ENCODE results near the gene SLC35G4. TPM values are rescaled to one million over a fixed set of nuclear protein-coding genes. Genes with fewer than 3 reads are reported as not detected.

The SLC35G4 gene
- total RNA-seq, 4 donors from 2014 or later, result not detected

DNA sequence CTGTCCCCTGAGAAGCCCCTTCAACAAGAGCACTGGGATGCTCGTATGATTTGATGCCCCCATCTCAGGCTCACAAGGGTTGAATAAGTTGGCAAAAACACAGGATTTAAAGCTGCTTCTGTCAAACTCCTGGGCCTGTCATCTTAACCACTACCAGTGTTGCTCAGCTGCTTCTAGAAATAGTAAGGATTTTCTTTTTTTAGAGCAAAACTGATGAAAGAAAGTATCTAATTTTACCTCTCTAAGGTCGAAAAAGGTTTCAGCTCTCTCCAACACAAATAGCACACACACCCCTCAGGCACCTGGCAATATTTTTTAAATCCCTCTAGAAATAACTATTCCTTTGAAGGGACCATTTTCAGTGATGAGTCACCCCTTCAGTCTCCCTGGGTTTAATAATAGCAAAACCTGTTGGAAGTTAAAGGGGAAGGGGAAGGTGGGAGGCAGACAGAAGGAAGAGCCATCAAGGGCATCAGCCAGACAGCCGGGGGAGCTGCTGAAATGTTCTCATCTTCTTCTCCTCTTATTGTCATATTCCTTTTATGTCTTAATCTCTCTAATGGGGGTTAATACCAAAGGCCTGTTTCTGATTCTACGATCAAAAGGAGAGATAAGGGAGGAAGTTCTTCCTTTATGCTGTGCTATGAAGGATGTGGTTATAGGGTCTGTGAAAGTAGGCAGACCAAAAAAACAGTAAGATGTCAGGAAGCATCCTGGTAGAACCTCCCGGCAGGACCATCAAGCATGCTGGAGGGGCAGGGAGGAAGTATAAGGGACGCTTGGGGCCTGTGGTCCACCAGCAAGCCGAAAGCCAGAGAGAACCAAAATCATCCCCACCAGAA lies 31.9 kb upstream of the SLC35G4 start:
- Histone ChIP-seq H3K36me3 (no peaks in the 10 kb centered on the region), H3K9me3 (no peaks in the 10 kb centered on the region), H3K27ac (no peak overlapping the region), H3K4me3 (no peak overlapping the region), H3K27me3 (no peaks in the 10 kb centered on the region), H3K4me1 (no peaks in the 10 kb centered on the region)
- DNase-seq, result no peak
- in situ Hi-C loops (cut with MboI; ENCODE audit: low sequenced_read_pairs in 4 of 4) (no loop called here), intact Hi-C loops (cut with DNase I; ENCODE audit: low total_unique reads) (no loop called here)
- no peak for TF ChIP-seq POLR2A (IDR thresholded peaks at IDR 0.05)
- TF ChIP-seq, protein P1, sequence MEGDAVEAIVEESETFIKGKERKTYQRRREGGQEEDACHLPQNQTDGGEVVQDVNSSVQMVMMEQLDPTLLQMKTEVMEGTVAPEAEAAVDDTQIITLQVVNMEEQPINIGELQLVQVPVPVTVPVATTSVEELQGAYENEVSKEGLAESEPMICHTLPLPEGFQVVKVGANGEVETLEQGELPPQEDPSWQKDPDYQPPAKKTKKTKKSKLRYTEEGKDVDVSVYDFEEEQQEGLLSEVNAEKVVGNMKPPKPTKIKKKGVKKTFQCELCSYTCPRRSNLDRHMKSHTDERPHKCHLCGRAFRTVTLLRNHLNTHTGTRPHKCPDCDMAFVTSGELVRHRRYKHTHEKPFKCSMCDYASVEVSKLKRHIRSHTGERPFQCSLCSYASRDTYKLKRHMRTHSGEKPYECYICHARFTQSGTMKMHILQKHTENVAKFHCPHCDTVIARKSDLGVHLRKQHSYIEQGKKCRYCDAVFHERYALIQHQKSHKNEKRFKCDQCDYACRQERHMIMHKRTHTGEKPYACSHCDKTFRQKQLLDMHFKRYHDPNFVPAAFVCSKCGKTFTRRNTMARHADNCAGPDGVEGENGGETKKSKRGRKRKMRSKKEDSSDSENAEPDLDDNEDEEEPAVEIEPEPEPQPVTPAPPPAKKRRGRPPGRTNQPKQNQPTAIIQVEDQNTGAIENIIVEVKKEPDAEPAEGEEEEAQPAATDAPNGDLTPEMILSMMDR (IDR thresholded peaks at IDR 0.05 in 4 of 5, conservative IDR thresholded peaks at IDR 0.05 in 1 of 5), result no peak
- no peak for ATAC-seq

DNA sequence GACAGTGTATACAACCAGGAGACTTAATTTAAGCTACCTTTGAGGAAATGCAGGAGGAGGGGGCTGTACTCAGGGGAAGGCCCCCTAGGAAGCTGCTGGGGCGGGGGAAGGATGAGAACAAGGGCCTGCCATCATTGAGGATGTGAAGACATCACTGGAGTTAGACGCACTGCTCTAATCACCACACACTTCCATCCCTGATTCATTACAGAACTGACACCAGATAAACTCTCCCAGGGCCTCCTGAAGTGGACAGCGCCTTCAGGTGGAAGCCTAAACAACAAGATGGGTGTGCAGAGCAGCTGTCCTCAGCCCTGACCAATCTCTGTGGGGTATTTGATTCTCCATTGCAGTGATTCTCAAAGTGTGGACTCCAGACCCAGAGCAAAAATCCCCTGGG lies 30.6 kb upstream of the SLC35G4 start:
- Histone ChIP-seq H3K9me3 (no peaks in the 10 kb centered on the region), H3K27ac (no peak overlapping the region), H3K36me3 (no peaks in the 10 kb centered on the region), H3K4me3 (no peak overlapping the region), H3K27me3 (no peaks in the 10 kb centered on the region), H3K4me1 (no peaks in the 10 kb centered on the region)
- DNase-seq (no peak), ATAC-seq (no peak)
- TF ChIP-seq, protein P1 (IDR thresholded peaks at IDR 0.05 in 4 of 5, conservative IDR thresholded peaks at IDR 0.05 in 1 of 5), result no peak
- no peak for TF ChIP-seq POLR2A (IDR thresholded peaks at IDR 0.05)
- intact Hi-C loops (cut with DNase I; ENCODE audit: low total_unique reads), result no loop called here
- in situ Hi-C loops (cut with MboI; ENCODE audit: low sequenced_read_pairs in 4 of 4), result no loop called here

DNA sequence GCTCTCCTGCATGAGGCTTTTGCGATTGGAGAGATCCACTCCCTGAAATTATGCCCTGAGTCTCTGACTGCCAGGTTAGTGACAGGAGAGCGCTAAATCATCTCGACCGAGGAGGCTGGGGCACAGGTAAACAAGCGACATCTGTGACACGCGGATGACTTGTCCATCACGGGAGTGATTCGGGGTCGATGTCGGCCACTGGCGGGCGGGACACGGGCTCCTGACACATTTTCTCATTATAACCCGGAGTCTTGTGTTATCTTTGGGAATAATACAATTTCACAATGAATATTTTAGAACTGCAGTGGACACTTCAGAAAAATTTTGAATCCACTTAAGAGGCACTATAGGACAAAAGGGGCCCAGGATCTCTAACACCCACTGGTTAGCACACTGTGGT lies 29.5 kb upstream of the SLC35G4 start:
- Histone ChIP-seq H3K27ac (no peak overlapping the region), H3K9me3 (no peaks in the 10 kb centered on the region), H3K36me3 (no peaks in the 10 kb centered on the region), H3K4me1 (no peaks in the 10 kb centered on the region), H3K27me3 (no peaks in the 10 kb centered on the region), H3K4me3 (no peak overlapping the region)
- DNase-seq, result no peak
- intact Hi-C loops (cut with DNase I; ENCODE audit: low total_unique reads), result no loop called here
- TF ChIP-seq POLR2A (IDR thresholded peaks at IDR 0.05), result no peak
- TF ChIP-seq, protein P1 (IDR thresholded peaks at IDR 0.05 in 4 of 5, conservative IDR thresholded peaks at IDR 0.05 in 1 of 5), result no peak
- in situ Hi-C loops (cut with MboI; ENCODE audit: low sequenced_read_pairs in 4 of 4), result no loop called here
- no peak for ATAC-seq

DNA sequence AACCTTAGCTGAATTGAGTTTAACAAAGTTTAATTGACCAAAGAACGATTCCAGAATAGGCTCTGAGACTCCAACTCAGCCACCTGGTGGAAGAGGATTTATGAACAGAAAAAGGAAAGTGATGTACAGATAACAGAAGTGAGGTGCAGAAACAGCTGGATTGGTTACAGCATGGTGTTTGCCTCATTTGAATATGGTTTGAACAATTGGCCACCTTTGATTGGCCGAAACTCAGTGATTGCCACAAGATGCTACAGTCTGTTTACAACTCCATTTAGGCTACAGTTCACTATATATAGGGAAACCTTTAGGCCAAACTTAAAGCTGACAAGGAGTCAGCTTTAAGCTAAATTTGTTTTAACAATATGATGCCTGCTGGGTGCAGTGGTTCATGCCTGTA lies 28.1 kb upstream of the SLC35G4 start:
- H3K4me1 ChIP-seq, result no peaks in the 10 kb centered on the region
- no peak for DNase-seq
- TF ChIP-seq POLR2A (IDR thresholded peaks at IDR 0.05), result no peak
- TF ChIP-seq, protein P1 (IDR thresholded peaks at IDR 0.05 in 4 of 5, conservative IDR thresholded peaks at IDR 0.05 in 1 of 5), result no peak
- no peaks in the 10 kb centered on the region for H3K9me3 ChIP-seq
- intact Hi-C loops (cut with DNase I; ENCODE audit: low total_unique reads) (no loop called here), in situ Hi-C loops (cut with MboI; ENCODE audit: low sequenced_read_pairs in 4 of 4) (no loop called here)
- no peaks in the 10 kb centered on the region for H3K27me3 ChIP-seq
- no peaks in the 10 kb centered on the region for H3K36me3 ChIP-seq
- H3K27ac ChIP-seq, result no peak overlapping the region
- ATAC-seq, result no peak
- H3K4me3 ChIP-seq, result no peak overlapping the region
